Measurements from ENCODE around the gene ITGAV.

- TF ChIP-seq POLR2A (IDR thresholded peaks at IDR 0.05) (no peak), CTCF (IDR thresholded peaks at IDR 0.05) (no peak)
These were observed 27.9 kb downstream of the ITGAV start for GRCh38 chr2:186617771-186618170.

All from gastroesophageal sphincter (tissue), 3 donors.